ENCODE data around the gene SAP30. TPM values are rescaled to one million over a fixed set of nuclear protein-coding genes. Genes with fewer than 3 reads are reported as not detected.

Gene SAP30
- total and polyA plus RNA-seq, 9 of the 15 experiments (the other 6 are each of a cell fraction or from before 2014, with no cell fraction given) = 5.9 to 51.1 (median 32.6) TPM

- TF ChIP-seq REST (IDR thresholded peaks at IDR 0.05; ENCODE audit: borderline replicate concordance) (peak; percentile 99), REST (CRISPR knock-in tag; IDR thresholded peaks at IDR 0.05; ENCODE audit: low read depth) (no peak; the same call in 1 of the 2 replicates), GTF3C2 (IDR thresholded peaks at IDR 0.05; ENCODE audit: borderline replicate concordance, extremely low read depth, insufficient read length) (no peak), SMARCB1 (IDR thresholded peaks at IDR 0.05; ENCODE audit: insufficient read length, low read depth) (no peak), RHOXF2B (CRISPR knock-in tag; conservative IDR thresholded peaks at IDR 0.05) (0 out of 2 replicates have a peak, but pooled peaks have one; percentile 60), CGGBP1 (CRISPR knock-in tag; IDR thresholded peaks at IDR 0.05) (no peak), TGIF2 (CRISPR knock-in tag; IDR thresholded peaks at IDR 0.05) (peak; percentile 89; the same call in 1 of the 2 replicates), CHD2 (IDR thresholded peaks at IDR 0.05; ENCODE audit: low read depth, low read length) (peak; percentile 42; the same call in 1 of the 2 replicates), RNF2 (IDR thresholded peaks at IDR 0.05) (peak; percentile 35), JUN (IDR thresholded peaks at IDR 0.05; ENCODE audit: borderline replicate concordance, low read depth, low read length) (no peak), JUN (CRISPR knock-in tag; IDR thresholded peaks at IDR 0.05; ENCODE audit: borderline replicate concordance) (no peak), HOMEZ (CRISPR knock-in tag; IDR thresholded peaks at IDR 0.05) (no peak), IRF9 (tag; IDR thresholded peaks at IDR 0.05) (no peak; the same call in 1 of the 2 replicates)
Observed at GRCh38 chr4:173334085-173334890, 36.5 kb upstream of the SAP30 start, which contains the start of gene HMGB2 (continued).
